GM23338 (cell line): ENCODE data around the gene GJC2. TPM values are rescaled to one million over a fixed set of nuclear protein-coding genes. Genes with fewer than 3 reads are reported as not detected.
A peak's percentile ranks its signal among the peaks of the same experiment; 100 is the strongest.

Experiments
- ATAC-seq: fragments of 200-7000 bp; cut with Tn5 transposase; 3 replicates; pipeline ENCODE4 v1.9.1; 2020
- DNase-seq: peaks from one replicate; pipeline ENCODE4 v3.0.0-alpha.2; 2015; ENCODE audit warnings: low spot score
- H2AFZ ChIP-seq: fragments of 200-600 bp; sonication (generic); 2 replicates; pipeline ENCODE4 v1.8.0; 2016; ENCODE audit warnings: antibody characterized with exemption, mild to moderate bottlenecking, moderate library complexity
- H3F3A ChIP-seq: fragments of 200-600 bp; sonication (generic); replicated peaks from 2 replicates; pipeline ENCODE4 v1.8.0; 2017; ENCODE audit warnings: antibody characterized with exemption, mixed run types, low read depth
- H3K27ac ChIP-seq: fragments of 200-600 bp; sonication (generic); 2 replicates; pipeline ENCODE4 v1.6.1; 2016; ENCODE audit warnings: low read depth
- H3K27me3 ChIP-seq: fragments of 200-600 bp; sonication (generic); 2 replicates; pipeline ENCODE4 v1.8.0; 2016; ENCODE audit warnings: mild to moderate bottlenecking, mixed run types, moderate library complexity; ENCODE audit not compliant: insufficient read depth
- H3K36me3 ChIP-seq: fragments of 200-600 bp; sonication (generic); 2 replicates; pipeline ENCODE4 v1.8.0; 2016; ENCODE audit warnings: mild to moderate bottlenecking; ENCODE audit not compliant: insufficient read depth
- H3K4me1 ChIP-seq: fragments of 200-600 bp; sonication (generic); 2 replicates; pipeline ENCODE4 v1.8.0; 2016; ENCODE audit warnings: mild to moderate bottlenecking, moderate library complexity; ENCODE audit not compliant: insufficient read depth
- H3K4me2 ChIP-seq: fragments of 200-600 bp; sonication (generic); 2 replicates; pipeline ENCODE4 v1.7.1; 2017; ENCODE audit warnings: mixed run types
- H3K4me3 ChIP-seq: fragments of 200-600 bp; sonication (generic); 2 replicates; pipeline ENCODE4 v1.6.1; 2016; ENCODE audit warnings: mixed run types
- H3K79me2 ChIP-seq: fragments of 200-600 bp; sonication (generic); replicated peaks from 2 replicates; pipeline ENCODE4 v1.8.0; 2017; ENCODE audit warnings: mild to moderate bottlenecking; ENCODE audit not compliant: insufficient read depth
- H3K9me2 ChIP-seq: fragments of 200-600 bp; sonication (generic); 2 replicates; pipeline ENCODE4 v1.8.0; 2017; ENCODE audit not compliant: insufficient read depth
- H4K20me1 ChIP-seq: fragments of 200-600 bp; sonication (generic); replicated peaks from 2 replicates; pipeline ENCODE4 v1.8.0; 2017; ENCODE audit warnings: mild to moderate bottlenecking; ENCODE audit not compliant: insufficient read depth
- H3K27ac Mint-ChIP-seq: 2 replicates; pipeline ENCODE4 v1.8.0; 2020; ENCODE audit warnings: inconsistent platforms, mild to moderate bottlenecking, moderate library complexity, mixed read lengths
- H3K27me3 Mint-ChIP-seq: 3 replicates; pipeline ENCODE4 v1.8.0; 2022; ENCODE audit warnings: low read depth, mild to moderate bottlenecking, moderate library complexity, mixed read lengths, inconsistent platforms; ENCODE audit not compliant: insufficient read depth, poor library complexity
- H3K36me3 Mint-ChIP-seq: 3 replicates; pipeline ENCODE4 v1.8.0; 2021; ENCODE audit warnings: low read depth, mild to moderate bottlenecking, inconsistent platforms, moderate library complexity, mixed read lengths
- H3K4me1 Mint-ChIP-seq: 3 replicates; pipeline ENCODE4 v1.8.0; 2020; ENCODE audit warnings: mild to moderate bottlenecking, inconsistent platforms, mixed read lengths
- H3K4me3 Mint-ChIP-seq: 3 replicates; pipeline ENCODE4 v1.8.0; 2021; ENCODE audit warnings: moderate library complexity, mild to moderate bottlenecking, inconsistent platforms, mixed read lengths
- H3K9me3 Mint-ChIP-seq: 3 replicates; pipeline ENCODE4 v1.8.0; 2020; ENCODE audit warnings: moderate library complexity, mild to moderate bottlenecking, inconsistent platforms, mixed read lengths
- CREB1 ChIP-seq: fragments of 250-450 bp; sonication (Bioruptor Pico); IDR thresholded peaks from 2 replicates; pipeline ENCODE4 v1.5.0; 2020; ENCODE audit warnings: low read depth, mild to moderate bottlenecking, moderate library complexity
- ETS1 ChIP-seq: IDR thresholded peaks from 2 replicates; pipeline ENCODE4 v1.6.1; 2016; ENCODE audit warnings: antibody characterized with exemption
- EZH2 ChIP-seq: fragments of 200-600 bp; sonication (generic); IDR thresholded peaks from one replicate; pipeline ENCODE4 v1.8.0; 2017; ENCODE audit warnings: antibody characterized with exemption, mild to moderate bottlenecking, low read depth; ENCODE audit not compliant: unreplicated experiment
- EZH2phosphoT487 ChIP-seq: fragments of 200-600 bp; sonication (generic); IDR thresholded peaks from one replicate; pipeline ENCODE4 v1.8.1; 2018; ENCODE audit warnings: antibody characterized with exemption; ENCODE audit not compliant: unreplicated experiment
- JUNB ChIP-seq: IDR thresholded peaks from one replicate; pipeline ENCODE4 v1.6.1; 2016; ENCODE audit warnings: antibody characterized with exemption; ENCODE audit not compliant: unreplicated experiment
- NANOG ChIP-seq: IDR thresholded peaks from 2 replicates; pipeline ENCODE4 v1.6.1; 2016; ENCODE audit warnings: antibody characterized with exemption, borderline replicate concordance
- POLR2AphosphoS5 ChIP-seq: IDR thresholded peaks from 2 replicates; pipeline ENCODE4 v1.6.1; 2016; ENCODE audit warnings: antibody characterized with exemption, low read depth
- REST ChIP-seq: IDR thresholded peaks from one replicate; pipeline ENCODE4 v1.6.1; 2018; ENCODE audit warnings: antibody characterized with exemption; ENCODE audit not compliant: unreplicated experiment
- STAT1 ChIP-seq: IDR thresholded peaks from one replicate; pipeline ENCODE4 v1.6.1; 2016; ENCODE audit warnings: antibody characterized with exemption; ENCODE audit not compliant: unreplicated experiment
- ZNF114 ChIP-seq: fragments of 250-450 bp; sonication (Bioruptor Pico); IDR thresholded peaks from 2 replicates; pipeline ENCODE4 v1.5.0; 2020; ENCODE audit warnings: mild to moderate bottlenecking, moderate library complexity
- ZNF331 ChIP-seq: fragments of 250-450 bp; sonication (Bioruptor Pico); IDR thresholded peaks from 2 replicates; pipeline ENCODE4 v1.5.0; 2020; ENCODE audit warnings: low read depth, mild to moderate bottlenecking, moderate library complexity
- ZNF462 ChIP-seq: fragments of 250-450 bp; sonication (Bioruptor Pico); IDR thresholded peaks from 2 replicates; pipeline ENCODE4 v1.5.0; 2020; ENCODE audit warnings: mild to moderate bottlenecking, moderate library complexity
- long read RNA-seq: library from polyadenylated mRNA; unstranded; transcript quantifications from one replicate; pipeline ENCODE4 v2.0.0, GENCODE V29; 2020; ENCODE audit not compliant: unreplicated experiment
- polyA plus RNA-seq: library from polyadenylated mRNA; unstranded; fragments of >200 nt; fragmentation: Nextera tagmentation; extraction: Ambion mirVana; gene quantifications from 2 replicates; pipeline ENCODE4 v1.2.1, GENCODE V29; 2016
- total RNA-seq: library from RNA; depleted of rRNA; stranded (reverse); fragments of >200 nt; shearing (Covaris generic); gene quantifications from 2 replicates; pipeline ENCODE4 v1.2.3, GENCODE V29; 2014; rRNA removed
- TF ChIP-seq, protein P1 (sequence below), 2 experiments: fragments of 200-600 bp in 1 of 2; sonication (generic) in 1 of 2; conservative IDR thresholded peaks; 2 replicates each; pipeline versions ENCODE4 v1.5.1 to v1.6.1; 2016 to 2017; ENCODE audit warnings: antibody characterized with exemption in 2 of 2, low read depth in 2 of 2, mild to moderate bottlenecking in 2 of 2, moderate library complexity in 1 of 2

The GJC2 gene
- total RNA-seq, result 0.58 and 1.2 TPM in 2 replicates
- 0.15 and 0.23 TPM in 2 replicates for polyA plus RNA-seq
- long read RNA-seq, result 0 reads

DNA sequence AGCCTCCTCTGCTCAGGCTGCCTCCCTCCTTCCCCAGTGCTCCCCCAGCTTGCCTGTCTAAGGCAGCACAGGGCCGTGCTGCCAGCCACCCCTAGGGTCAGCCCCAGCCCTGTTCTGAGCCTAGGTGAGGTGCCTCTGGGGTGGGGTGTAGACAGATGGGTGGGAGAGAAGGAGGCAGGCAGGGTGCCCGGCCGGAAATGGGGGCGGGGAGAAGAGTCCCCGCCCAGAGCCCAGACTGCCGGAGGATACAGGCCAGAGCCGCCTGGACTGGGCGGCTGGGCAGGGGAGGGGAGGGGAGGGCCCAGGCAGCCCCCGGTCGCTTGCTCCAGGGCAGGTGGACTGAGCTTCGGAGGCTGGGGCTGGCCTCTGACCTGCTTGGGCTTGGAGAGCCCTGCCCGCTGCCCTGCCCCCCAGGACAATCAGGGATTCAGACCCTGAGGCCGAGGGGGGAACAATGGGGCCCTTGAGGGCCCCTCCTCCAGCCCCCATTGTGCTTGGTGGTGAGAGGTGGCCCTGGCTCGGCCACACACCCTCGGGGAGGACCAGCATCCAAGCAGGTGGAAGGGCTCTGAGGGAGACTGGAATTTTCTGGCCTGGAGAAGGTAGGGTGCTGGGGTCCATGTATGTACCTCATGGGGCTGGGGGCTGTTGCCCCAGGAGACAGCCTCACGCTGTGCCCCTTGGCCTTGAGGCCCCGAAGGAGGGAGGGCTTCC lies at the start of gene GJC2:
Gene GJC2 (plus strand): TSS at position 525 of the 714 bp plus-strand sequence. CDS start 7,829 bp downstream, outside the sequence.
- no peaks in the 10 kb centered on the region for H3K36me3 ChIP-seq
- no peaks in the 10 kb centered on the region for H3K79me2 ChIP-seq
- peak; percentile 74 for ATAC-seq
- H3K27ac ChIP-seq, result no peak within 1 kb of the TSS
- H3K4me1 Mint-ChIP-seq, result peaks cover 3% of the 10 kb centered on the region; the same call in 2 of the 3 replicates
- no peak within 1 kb of the TSS for H3K4me3 ChIP-seq
- TF ChIP-seq REST, result no peak
- no peak for TF ChIP-seq ZNF114 (CRISPR knock-in tag)
- no peak for TF ChIP-seq NANOG
- TF ChIP-seq EZH2, result no peak
- no peak for TF ChIP-seq ZNF331 (CRISPR knock-in tag)
- TF ChIP-seq EZH2phosphoT487, result no peak
- no peak for TF ChIP-seq ETS1
- TF ChIP-seq, protein P1, sequence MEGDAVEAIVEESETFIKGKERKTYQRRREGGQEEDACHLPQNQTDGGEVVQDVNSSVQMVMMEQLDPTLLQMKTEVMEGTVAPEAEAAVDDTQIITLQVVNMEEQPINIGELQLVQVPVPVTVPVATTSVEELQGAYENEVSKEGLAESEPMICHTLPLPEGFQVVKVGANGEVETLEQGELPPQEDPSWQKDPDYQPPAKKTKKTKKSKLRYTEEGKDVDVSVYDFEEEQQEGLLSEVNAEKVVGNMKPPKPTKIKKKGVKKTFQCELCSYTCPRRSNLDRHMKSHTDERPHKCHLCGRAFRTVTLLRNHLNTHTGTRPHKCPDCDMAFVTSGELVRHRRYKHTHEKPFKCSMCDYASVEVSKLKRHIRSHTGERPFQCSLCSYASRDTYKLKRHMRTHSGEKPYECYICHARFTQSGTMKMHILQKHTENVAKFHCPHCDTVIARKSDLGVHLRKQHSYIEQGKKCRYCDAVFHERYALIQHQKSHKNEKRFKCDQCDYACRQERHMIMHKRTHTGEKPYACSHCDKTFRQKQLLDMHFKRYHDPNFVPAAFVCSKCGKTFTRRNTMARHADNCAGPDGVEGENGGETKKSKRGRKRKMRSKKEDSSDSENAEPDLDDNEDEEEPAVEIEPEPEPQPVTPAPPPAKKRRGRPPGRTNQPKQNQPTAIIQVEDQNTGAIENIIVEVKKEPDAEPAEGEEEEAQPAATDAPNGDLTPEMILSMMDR (conservative IDR thresholded peaks at IDR 0.05; ENCODE audit: low read depth in 2 of 2), result no peak
- TF ChIP-seq ZNF462, result no peak
- no peak for TF ChIP-seq POLR2AphosphoS5
- TF ChIP-seq JUNB, result no peak
- no peak for TF ChIP-seq STAT1
- no peak for TF ChIP-seq CREB1 (CRISPR knock-in tag)
- H3K27me3 ChIP-seq, result no peaks in the 10 kb centered on the region
- H3K4me1 ChIP-seq, result no peaks in the 10 kb centered on the region
- DNase-seq, result peak; percentile 41
- peak within 1 kb of the TSS; percentile 62; the same call in 1 of the 2 replicates for H3K4me2 ChIP-seq
- no peaks in the 10 kb centered on the region for H3K9me3 Mint-ChIP-seq
- H3K36me3 Mint-ChIP-seq, result no peaks in the 10 kb centered on the region; the same call in 2 of the 3 replicates
- H3K27ac Mint-ChIP-seq, result peak within 1 kb of the TSS; percentile 56; the same call in 1 of the 2 replicates
- H3K27me3 Mint-ChIP-seq, result peaks cover 11% of the 10 kb centered on the region
- H2AFZ ChIP-seq, result no peak within 1 kb of the TSS
- no peak within 1 kb of the TSS for H3K4me3 Mint-ChIP-seq
- no peaks in the 10 kb centered on the region for H4K20me1 ChIP-seq
- H3K9me2 ChIP-seq, result no peaks in the 10 kb centered on the region
- H3F3A ChIP-seq, result no peaks in the 10 kb centered on the region
